Type B pancreatic cell (in vitro differentiated cells): ENCODE results near the gene NAV2. TPM values are rescaled to one million over a fixed set of nuclear protein-coding genes. Genes with fewer than 3 reads are reported as not detected.

ENCODE experiments used
- DNase-seq: peaks from one replicate; pipeline ENCODE4 v3.0.0; 2021; ENCODE audit warnings: mixed read lengths; ENCODE audit not compliant: unreplicated experiment; ENCODE audit errors: extremely low spot score
- H3K27ac Mint-ChIP-seq: 2 replicates; pipeline ENCODE4 v1.8.0; 2021; ENCODE audit warnings: mild to moderate bottlenecking, mixed read lengths
- H3K27me3 Mint-ChIP-seq: 2 replicates; pipeline ENCODE4 v1.8.0; 2021; ENCODE audit warnings: mixed read lengths
- H3K36me3 Mint-ChIP-seq: 2 replicates; pipeline ENCODE4 v1.8.0; 2021; ENCODE audit warnings: mixed read lengths
- H3K4me1 Mint-ChIP-seq: one replicate; pipeline ENCODE4 v1.8.0; 2021; ENCODE audit warnings: mixed read lengths; ENCODE audit not compliant: unreplicated experiment
- H3K4me3 Mint-ChIP-seq: 2 replicates; pipeline ENCODE4 v1.8.0; 2021; ENCODE audit warnings: mild to moderate bottlenecking, mixed read lengths
- H3K9me3 Mint-ChIP-seq: 2 replicates; pipeline ENCODE4 v1.8.0; 2021; ENCODE audit warnings: mixed read lengths
- total RNA-seq: library from RNA; stranded (reverse); gene quantifications from 2 replicates; pipeline ENCODE4 v1.2.1, GENCODE V29; 2021; ENCODE audit warnings: low replicate concordance
- TF ChIP-seq, protein P1 (sequence below): fragments of 200-600 bp; sonication (generic); conservative IDR thresholded peaks from 2 replicates; pipeline ENCODE4 v1.5.0; 2021; ENCODE audit warnings: antibody characterized with exemption, mild to moderate bottlenecking

NAV2 gene
- total RNA-seq, 1 donor from 2014 or later = 54.2 TPM

- peak overlapping the region; percentile 66 for H3K27ac Mint-ChIP-seq
- no peak for DNase-seq
- peaks cover 66% of the 10 kb centered on the region for H3K36me3 Mint-ChIP-seq
- TF ChIP-seq, protein P1, sequence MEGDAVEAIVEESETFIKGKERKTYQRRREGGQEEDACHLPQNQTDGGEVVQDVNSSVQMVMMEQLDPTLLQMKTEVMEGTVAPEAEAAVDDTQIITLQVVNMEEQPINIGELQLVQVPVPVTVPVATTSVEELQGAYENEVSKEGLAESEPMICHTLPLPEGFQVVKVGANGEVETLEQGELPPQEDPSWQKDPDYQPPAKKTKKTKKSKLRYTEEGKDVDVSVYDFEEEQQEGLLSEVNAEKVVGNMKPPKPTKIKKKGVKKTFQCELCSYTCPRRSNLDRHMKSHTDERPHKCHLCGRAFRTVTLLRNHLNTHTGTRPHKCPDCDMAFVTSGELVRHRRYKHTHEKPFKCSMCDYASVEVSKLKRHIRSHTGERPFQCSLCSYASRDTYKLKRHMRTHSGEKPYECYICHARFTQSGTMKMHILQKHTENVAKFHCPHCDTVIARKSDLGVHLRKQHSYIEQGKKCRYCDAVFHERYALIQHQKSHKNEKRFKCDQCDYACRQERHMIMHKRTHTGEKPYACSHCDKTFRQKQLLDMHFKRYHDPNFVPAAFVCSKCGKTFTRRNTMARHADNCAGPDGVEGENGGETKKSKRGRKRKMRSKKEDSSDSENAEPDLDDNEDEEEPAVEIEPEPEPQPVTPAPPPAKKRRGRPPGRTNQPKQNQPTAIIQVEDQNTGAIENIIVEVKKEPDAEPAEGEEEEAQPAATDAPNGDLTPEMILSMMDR = no peak
- peaks cover 40% of the 10 kb centered on the region for H3K4me1 Mint-ChIP-seq
- H3K4me3 Mint-ChIP-seq = no peak overlapping the region
- no peaks in the 10 kb centered on the region for H3K9me3 Mint-ChIP-seq
- no peaks in the 10 kb centered on the region for H3K27me3 Mint-ChIP-seq
Measured at GRCh38 chr11:20047769-20048154, 335.1 kb downstream of the NAV2 start.

DNA sequence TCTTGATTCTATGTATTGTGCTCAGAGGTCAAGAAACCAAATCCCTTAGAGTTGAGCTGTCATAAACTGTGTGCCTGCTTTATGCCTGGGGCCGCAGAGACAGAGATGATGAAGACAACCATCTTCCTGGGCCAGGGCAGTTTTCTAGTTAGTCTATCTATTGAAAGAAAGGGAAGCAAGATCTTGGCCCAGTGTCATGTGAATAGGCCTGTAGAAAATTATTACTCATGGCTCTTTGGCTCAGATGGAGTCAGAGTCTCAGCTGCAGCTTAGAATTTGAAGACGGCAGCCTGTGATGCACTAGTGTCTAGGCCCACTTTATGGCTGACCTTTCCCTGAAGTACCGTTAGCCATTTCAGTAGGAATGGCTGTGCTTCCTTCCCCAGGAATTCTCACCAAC is 335.6 kb downstream of the NAV2 start:
- no peak for DNase-seq
- peaks cover 35% of the 10 kb centered on the region for H3K4me1 Mint-ChIP-seq
- no peaks in the 10 kb centered on the region for H3K9me3 Mint-ChIP-seq
- no peak overlapping the region for H3K27ac Mint-ChIP-seq
- H3K4me3 Mint-ChIP-seq = no peak overlapping the region
- peaks cover 67% of the 10 kb centered on the region for H3K36me3 Mint-ChIP-seq
- no peaks in the 10 kb centered on the region for H3K27me3 Mint-ChIP-seq
- TF ChIP-seq, protein P1 = no peak

- no peak for DNase-seq
- Mint-ChIP-seq H3K4me1 (peaks cover 34% of the 10 kb centered on the region), H3K9me3 (no peaks in the 10 kb centered on the region), H3K27me3 (no peaks in the 10 kb centered on the region), H3K27ac (no peak overlapping the region), H3K4me3 (no peak overlapping the region), H3K36me3 (peaks cover 72% of the 10 kb centered on the region)
- TF ChIP-seq, protein P1 = no peak
Measured at GRCh38 chr11:20048707-20049106, 336.1 kb downstream of the NAV2 start.

GRCh38 chr11:20049231-20049630 is 336.6 kb downstream of the NAV2 start:
- Mint-ChIP-seq H3K27ac (no peak overlapping the region), H3K36me3 (peaks cover 76% of the 10 kb centered on the region), H3K27me3 (no peaks in the 10 kb centered on the region), H3K4me1 (peaks cover 34% of the 10 kb centered on the region), H3K9me3 (no peaks in the 10 kb centered on the region), H3K4me3 (no peak overlapping the region)
- TF ChIP-seq, protein P1 = no peak
- no peak for DNase-seq

- H3K27me3 Mint-ChIP-seq = no peaks in the 10 kb centered on the region
- H3K27ac Mint-ChIP-seq = peak overlapping the region; percentile 77
- no peaks in the 10 kb centered on the region for H3K9me3 Mint-ChIP-seq
- no peak overlapping the region for H3K4me3 Mint-ChIP-seq
- peaks cover 73% of the 10 kb centered on the region for H3K36me3 Mint-ChIP-seq
- peaks cover 34% of the 10 kb centered on the region for H3K4me1 Mint-ChIP-seq
- TF ChIP-seq, protein P1 = no peak
- DNase-seq = no peak
Measured at GRCh38 chr11:20050048-20050447, 337.4 kb downstream of the NAV2 start.
